Measurements from ENCODE around the gene MUC5B.

DNA sequence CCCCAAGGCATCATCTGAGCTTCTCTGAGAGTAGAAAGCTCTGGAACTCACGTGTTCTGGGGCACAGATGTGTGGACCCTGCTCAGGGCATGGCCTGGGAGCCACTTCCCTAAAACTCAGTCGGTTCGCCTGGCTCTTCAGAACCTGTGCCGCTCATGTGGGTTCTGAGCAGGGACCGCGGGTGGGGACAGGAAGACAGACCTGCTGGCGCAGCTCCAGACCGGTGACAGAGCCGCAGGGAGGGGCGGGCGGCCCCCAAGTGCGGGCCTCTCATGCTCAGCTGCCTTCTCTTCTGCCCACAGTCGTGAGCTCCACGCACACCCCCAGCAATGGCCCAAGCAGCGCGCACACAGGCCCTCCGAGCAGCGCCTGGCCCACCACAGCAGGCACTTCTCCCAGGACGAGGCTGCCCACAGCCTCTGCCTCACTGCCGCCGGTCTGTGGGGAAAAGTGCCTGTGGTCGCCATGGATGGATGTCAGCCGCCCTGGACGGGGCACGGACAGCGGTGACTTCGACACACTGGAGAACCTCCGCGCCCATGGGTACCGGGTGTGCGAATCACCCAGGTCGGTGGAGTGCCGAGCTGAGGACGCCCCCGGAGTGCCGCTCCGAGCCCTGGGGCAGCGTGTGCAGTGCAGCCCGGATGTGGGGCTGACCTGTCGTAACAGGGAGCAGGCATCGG, 40.9 kb upstream of the MUC5B start:
- no peak for TF ChIP-seq CTCF (IDR thresholded peaks at IDR 0.05; ENCODE audit: low read depth, low read length, missing input control)
- no peak for TF ChIP-seq ATF3 (IDR thresholded peaks at IDR 0.05)
- no peak for TF ChIP-seq REST (IDR thresholded peaks at IDR 0.05)
- TF ChIP-seq, protein P1, sequence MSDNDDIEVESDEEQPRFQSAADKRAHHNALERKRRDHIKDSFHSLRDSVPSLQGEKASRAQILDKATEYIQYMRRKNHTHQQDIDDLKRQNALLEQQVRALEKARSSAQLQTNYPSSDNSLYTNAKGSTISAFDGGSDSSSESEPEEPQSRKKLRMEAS (IDR thresholded peaks at IDR 0.05) = no peak
- no peak for TF ChIP-seq YY1 (IDR thresholded peaks at IDR 0.05)
- TF ChIP-seq TAF1 (conservative IDR thresholded peaks at IDR 0.05) = no peak
- TF ChIP-seq EGR1 (IDR thresholded peaks at IDR 0.05; ENCODE audit: low read depth in 2 of 2) = no peak
- TF ChIP-seq, protein P2, sequence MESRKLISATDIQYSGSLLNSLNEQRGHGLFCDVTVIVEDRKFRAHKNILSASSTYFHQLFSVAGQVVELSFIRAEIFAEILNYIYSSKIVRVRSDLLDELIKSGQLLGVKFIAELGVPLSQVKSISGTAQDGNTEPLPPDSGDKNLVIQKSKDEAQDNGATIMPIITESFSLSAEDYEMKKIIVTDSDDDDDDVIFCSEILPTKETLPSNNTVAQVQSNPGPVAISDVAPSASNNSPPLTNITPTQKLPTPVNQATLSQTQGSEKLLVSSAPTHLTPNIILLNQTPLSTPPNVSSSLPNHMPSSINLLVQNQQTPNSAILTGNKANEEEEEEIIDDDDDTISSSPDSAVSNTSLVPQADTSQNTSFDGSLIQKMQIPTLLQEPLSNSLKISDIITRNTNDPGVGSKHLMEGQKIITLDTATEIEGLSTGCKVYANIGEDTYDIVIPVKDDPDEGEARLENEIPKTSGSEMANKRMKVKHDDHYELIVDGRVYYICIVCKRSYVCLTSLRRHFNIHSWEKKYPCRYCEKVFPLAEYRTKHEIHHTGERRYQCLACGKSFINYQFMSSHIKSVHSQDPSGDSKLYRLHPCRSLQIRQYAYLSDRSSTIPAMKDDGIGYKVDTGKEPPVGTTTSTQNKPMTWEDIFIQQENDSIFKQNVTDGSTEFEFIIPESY (IDR thresholded peaks at IDR 0.05) = no peak
- no peak for TF ChIP-seq HNF4G (IDR thresholded peaks at IDR 0.05)
- no peak for TF ChIP-seq GABPA (IDR thresholded peaks at IDR 0.05 in 1 of 2, conservative IDR thresholded peaks at IDR 0.05 in 1 of 2)
- no peak for TF ChIP-seq FOXA1 (IDR thresholded peaks at IDR 0.05)
- TF ChIP-seq SP1 (IDR thresholded peaks at IDR 0.05) = no peak

Measured in liver (tissue), 3 donors.